Activated gamma-delta T cell treated with Interleukin-2 at 50 U/mL for 16 hours (primary cell): ENCODE results near the gene KRR1.
"Not testable (repeated sequence)": the region's sequence is repeated elsewhere in the genome, so short reads cannot be mapped to it uniquely, and the experiment has no call there.

Experiments
- DNase-seq: peaks from one replicate; pipeline ENCODE4 v3.0.0-alpha.2; 2020

Gene KRR1

GRCh38 chr12:75522124-75522523 lies 10.7 kb upstream of the KRR1 start:
- not testable (repeated sequence) for DNase-seq

DNA sequence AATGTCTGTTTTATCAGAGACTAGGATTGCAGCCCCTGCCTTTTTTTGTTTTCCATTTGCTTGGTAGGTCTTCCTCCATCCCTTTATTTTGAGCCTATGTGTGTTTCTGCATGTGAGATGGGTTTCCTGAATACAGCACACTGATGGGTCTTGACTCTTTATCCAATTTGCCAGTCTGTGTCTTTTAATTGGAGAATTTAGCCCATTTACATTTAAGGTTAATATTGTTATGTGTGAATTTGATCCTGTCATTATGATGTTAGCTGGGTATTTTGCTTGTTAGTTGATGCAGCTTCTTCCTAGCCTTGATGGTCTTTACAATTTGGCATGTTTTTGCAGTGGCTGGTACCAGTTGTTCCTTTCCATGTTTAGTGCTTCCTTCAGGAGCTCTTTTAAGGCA lies 9.8 kb upstream of the KRR1 start:
- DNase-seq = not testable (repeated sequence)

DNA sequence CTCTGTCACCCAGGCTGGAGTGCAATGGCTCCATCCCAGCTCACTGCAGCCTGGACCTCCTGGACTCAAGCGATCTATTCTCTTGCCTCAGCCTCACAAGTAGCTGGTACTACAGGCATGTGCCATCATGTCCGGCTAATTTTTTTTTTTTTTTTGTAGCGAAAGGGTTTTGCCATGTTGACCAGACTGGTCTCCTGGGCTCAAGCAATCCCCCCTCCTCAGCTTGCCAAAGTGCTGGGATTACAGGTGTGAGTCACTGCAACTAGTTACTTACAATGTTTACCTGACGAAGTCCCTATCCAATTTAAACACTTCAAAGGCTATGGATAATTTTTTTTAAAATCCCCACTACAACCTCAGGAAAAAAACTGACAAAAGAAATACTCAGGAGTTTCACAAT lies 1.8 kb downstream of the KRR1 start:
- no peak for DNase-seq

DNA sequence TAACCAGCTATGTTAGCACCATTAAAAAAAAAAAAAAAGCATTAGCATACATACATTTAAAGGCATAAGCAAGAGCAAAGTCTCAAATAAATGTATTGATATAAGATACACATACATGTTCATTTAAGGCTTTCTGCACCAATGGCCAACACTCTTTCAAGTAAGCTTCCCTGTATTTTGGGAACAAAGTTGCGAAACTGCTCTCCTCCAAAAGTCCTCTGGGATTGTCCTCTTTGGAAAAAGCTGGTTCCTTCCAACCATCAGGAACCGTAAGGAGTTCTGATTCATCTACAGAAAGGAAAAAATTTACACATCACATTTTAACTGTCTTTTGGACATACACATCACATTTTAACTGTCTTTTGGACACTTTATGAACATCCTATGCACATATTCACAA lies 3.2 kb downstream of the KRR1 start:
- DNase-seq = no peak

GRCh38 chr12:75507086-75507485 lies 4.3 kb downstream of the KRR1 start:
- DNase-seq = no peak

- no peak for DNase-seq
Measured at GRCh38 chr12:75505706-75506312, 5.6 kb downstream of the KRR1 start.

DNA sequence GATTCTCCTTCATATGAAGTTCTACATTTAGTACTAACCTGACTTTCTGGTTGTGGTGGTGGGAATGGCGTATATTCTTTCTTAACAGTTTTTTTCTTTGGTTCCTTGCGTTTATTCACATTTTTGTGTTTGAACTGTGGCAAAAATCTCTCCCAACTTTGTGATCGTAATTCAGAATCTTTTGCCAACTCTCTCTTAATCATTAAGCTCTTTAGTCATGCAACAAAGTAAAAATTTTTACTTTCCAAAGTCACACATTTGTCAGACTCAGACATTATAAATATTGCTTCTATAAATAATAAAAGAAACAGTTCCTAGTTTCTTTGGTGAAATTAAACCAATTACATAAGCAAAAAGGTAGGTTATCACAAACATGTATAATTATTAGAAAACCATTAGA lies 7.5 kb downstream of the KRR1 start:
- DNase-seq = no peak

GRCh38 chr12:75503459-75503858 lies 8.0 kb downstream of the KRR1 start:
- no peak for DNase-seq

DNA sequence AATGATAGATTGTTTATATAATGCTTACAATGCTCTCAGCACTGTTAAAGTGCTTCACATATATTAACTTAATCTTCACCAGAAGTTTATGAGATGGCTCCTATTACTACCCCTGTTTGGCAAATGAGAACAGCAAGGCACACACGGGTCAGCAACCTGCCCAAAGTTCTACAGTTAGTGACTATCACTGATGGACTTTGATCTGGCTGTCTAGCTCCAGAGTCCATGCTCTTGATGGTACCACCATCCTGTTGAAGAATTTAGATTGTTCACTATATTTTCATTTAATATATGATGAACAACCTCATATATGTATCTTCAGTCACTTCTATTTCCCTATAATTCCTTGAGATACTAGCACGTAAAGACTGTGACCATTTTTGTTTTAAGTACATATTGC lies 20.2 kb downstream of the KRR1 start:
- DNase-seq = no peak

DNA sequence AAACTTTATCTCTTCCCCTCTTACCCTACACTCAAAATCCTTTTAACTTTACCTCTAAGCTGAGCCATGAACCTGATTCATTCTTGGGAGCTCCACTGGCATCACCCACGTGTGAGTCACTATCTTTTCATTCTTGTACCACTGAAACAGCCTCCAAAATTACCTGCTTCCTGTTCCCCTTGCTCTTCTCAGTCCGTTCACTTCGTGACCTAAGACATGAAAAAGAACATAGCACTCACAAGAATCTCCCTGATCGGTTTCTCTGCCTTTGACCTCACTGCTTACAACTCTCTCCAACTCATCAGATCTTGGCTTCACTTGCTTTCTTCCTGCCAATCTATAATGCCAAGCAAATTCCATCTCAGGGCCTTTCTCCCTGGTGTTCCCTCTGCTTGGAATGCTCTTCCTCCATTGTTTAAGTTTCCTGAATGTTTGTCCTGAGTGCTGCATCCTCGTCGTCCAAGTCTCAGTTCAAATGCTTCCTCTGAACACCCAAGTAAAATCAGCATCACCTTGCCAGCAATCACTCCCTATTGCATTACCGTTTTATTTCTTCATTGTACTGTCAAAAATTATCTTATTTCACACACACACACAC lies 21.7 kb downstream of the KRR1 start:
- DNase-seq = no peak

- no peak for DNase-seq
Measured at GRCh38 chr12:75489187-75489586, 22.2 kb downstream of the KRR1 start.

DNA sequence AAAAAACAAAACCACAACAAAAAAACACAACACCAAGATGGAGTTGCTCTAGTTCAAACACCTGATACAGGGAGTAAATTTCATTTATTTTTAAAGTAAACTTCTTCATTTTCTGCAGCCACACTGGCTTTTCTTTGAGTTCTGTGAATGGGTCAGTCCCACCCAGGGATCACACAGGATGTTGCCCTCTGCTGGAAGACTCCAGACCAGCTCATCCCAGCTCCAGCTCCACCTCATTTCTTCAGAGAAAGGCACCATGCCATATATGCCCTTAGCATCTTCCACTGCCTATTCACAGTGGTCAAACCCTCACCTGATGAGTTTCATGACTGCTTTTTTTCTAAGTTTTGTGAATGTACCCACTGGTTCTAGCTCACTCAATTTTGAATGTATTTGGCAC lies 22.9 kb downstream of the KRR1 start:
- DNase-seq = no peak

DNA sequence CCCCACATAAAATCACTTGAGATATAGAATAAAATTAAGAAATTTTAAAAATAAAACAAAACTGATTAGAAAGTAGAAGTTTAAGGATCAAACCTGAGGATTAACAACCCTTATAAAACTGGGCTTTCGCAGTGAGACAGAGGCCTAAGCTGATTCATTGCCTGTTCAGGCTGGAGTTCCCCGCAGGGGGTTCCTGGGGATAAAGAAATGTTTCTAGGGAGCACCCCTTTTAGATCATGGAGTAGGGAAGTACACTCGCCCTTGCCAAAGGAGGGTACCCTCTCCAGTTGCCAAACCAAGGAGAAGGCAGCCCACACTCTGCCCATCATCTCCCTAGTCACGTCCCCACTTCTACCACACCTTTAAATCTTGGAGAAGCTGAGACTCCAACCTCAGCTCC lies 24.1 kb downstream of the KRR1 start:
- DNase-seq = no peak

- not testable (repeated sequence) for DNase-seq
Measured at GRCh38 chr12:75484450-75484849, 27.0 kb downstream of the KRR1 start.

DNA sequence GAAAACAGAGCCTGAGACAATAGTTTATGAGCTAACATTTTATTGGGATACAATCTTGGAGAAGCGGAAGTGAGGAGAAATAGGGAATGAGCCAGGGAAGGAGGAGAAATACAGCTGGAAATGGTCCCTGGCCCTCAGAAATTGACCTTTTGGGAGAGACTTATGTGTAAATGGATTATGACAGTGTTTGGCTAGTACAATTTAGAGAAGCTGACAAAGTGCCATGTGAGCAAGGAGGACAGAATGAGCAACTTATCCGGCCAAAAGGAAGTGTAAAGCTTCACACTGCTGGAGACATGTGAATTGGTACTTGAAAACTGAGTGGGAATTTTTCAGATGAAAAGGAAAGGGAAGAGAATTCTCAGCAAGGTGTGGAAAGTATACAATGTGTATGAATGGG lies 28.0 kb downstream of the KRR1 start:
- DNase-seq = no peak

DNA sequence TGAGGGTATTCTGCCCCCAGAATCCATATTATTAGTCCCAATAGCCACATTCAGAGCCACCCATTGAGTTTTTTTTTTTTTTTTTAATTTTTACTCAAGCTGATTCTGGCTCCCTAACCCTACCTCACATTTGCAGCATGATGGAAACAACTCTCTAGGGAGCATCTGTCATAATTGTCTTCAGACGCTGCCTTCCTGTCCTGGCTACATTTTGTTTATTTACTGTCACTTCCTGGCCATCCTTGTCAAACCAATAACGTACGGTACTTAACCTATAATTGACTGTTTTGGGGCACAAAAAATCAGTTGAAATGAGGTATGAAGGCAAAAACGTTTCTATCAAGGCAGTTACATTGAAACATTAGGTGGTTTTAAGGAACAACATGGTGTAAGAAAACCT lies 28.8 kb downstream of the KRR1 start:
- no peak for DNase-seq

DNA sequence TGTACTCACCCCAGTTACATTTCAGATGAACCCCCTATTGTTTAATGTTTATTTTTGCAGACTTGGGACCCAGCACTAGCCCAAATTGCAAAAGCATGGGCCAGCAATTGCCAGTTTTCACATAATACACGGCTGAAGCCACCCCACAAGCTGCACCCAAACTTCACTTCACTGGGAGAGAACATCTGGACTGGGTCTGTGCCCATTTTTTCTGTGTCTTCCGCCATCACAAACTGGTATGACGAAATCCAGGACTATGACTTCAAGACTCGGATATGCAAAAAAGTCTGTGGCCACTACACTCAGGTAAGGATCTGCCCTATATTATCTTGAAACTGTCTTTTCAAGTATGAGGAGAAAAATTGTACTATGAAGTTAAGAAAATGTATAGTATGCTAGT lies 29.6 kb downstream of the KRR1 start:
- no peak for DNase-seq

GRCh38 chr12:75481013-75481705 lies 30.2 kb downstream of the KRR1 start:
- DNase-seq = no peak

- DNase-seq = peak; percentile 57
Measured at GRCh38 chr12:75480469-75480949, 30.9 kb downstream of the KRR1 start, which contains the start of gene GLIPR1. GLIPR1 (plus strand) TSS chr12:75480755; CDS start chr12:75480881, 126 bp downstream.

GRCh38 chr12:75479963-75480461 lies 31.4 kb downstream of the KRR1 start:
- no peak for DNase-seq

DNA sequence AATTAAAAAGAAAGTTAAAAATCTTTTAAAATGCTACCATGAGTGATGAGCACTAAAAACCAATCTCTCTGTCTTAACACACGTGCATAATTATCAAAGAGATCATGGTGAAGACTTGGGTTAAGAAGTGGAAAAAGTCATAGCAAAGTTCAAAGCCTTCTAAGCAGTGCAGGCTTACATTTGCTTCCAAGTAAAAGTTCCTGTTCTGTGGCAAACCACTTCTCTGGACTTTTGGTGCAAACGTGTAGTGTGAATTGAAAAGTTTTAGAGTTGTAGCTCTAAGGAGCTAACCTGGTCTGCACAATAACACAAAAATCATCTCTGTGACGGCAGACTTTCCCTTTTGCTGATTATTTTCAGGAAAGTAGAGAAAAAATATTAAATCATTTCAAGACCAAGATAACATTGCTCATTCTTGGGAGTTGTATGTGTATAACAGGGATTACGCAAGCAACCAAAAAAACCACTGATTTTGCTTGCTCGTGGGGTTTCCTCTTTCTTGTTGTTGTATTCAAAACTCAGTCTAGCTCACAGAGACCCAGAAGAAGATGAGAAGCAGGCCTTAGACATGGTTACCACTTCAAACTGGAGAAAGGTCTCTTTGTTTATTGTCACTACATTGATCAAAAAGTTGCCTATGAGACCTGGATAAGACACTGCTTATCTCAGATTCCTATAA lies 33.2 kb downstream of the KRR1 start:
- peak; percentile 23 for DNase-seq

DNA sequence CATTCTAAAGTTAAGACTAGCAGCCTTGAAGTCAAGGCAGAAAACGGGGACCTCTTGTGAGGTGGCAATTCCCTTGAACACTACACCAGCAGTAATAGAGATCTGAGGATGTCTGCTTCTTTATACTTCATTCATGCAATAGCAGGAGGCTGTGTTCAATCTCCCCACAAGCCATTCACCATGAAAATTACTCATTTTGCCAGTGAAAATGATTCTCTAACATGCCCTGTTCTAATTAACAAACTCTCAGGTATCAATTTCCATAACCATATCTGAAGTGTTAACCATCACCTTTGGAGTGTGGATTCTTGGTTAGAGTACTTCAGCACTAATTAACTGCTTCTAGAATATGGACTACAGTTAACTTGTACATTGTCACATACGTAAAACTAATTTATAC lies 34.3 kb downstream of the KRR1 start:
- no peak for DNase-seq

DNA sequence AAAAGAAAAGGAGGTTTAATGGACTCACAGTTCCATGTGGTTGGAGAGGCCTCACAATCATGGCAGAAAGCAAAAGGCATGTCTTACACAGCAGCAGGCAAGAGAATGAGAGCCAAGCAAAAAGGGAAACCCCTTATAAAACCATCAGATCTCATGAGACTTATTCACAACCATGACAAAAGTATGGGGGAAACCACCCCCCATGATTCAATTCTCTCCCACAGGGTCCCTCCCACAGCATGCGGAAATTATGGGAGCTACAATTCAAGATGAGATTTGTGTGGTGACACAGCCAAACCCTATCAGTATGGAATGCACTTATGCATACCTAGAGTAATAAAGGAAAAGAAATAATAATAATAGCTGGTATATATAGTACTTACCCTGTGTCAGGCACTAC lies 35.3 kb downstream of the KRR1 start:
- no peak for DNase-seq

- DNase-seq = no peak
Measured at GRCh38 chr12:75474116-75474515, 37.3 kb downstream of the KRR1 start.
